GM18511 (cell line): ENCODE data around the gene OR4S1.
"Not testable (repeated sequence)": the region's sequence is repeated elsewhere in the genome, so short reads cannot be mapped to it uniquely, and the experiment has no call there.

Source experiments
- ATAC-seq: cut with Tn5 transposase; IDR thresholded peaks from one replicate; pipeline ENCODE4 v1.9.1; 2021; ENCODE audit warnings: mild to moderate bottlenecking, moderate library complexity; ENCODE audit not compliant: unreplicated experiment

Gene OR4S1

GRCh38 chr11:48305923-48306322 is at the start of gene OR4S1:
TSS of gene OR4S1 (plus strand) at chr11:48306223. CDS start at chr11:48306223, 0 bp downstream.
- no peak for ATAC-seq

GRCh38 chr11:48261600-48261999 is 44.4 kb upstream of the OR4S1 start:
- no peak for ATAC-seq

- ATAC-seq, result no peak
These were observed 42.6 kb upstream of the OR4S1 start, which contains the start of gene OR4X1 for GRCh38 chr11:48263423-48263911. TSS of gene OR4X1 (plus strand) at chr11:48263861. CDS start at chr11:48263861, 0 bp downstream.

GRCh38 chr11:48270621-48271020 is 35.4 kb upstream of the OR4S1 start:
- no peak for ATAC-seq

- no peak for ATAC-seq
These were observed 33.4 kb upstream of the OR4S1 start for GRCh38 chr11:48272606-48273005.

GRCh38 chr11:48307760-48308386 is 1.9 kb downstream of the OR4S1 start:
- peak; percentile 96 for ATAC-seq

GRCh38 chr11:48313590-48313989 is 7.6 kb downstream of the OR4S1 start:
- ATAC-seq, result not testable (repeated sequence)

GRCh38 chr11:48319813-48320212 is 13.8 kb downstream of the OR4S1 start:
- not testable (repeated sequence) for ATAC-seq

- not testable (repeated sequence) for ATAC-seq
These were observed 18.6 kb downstream of the OR4S1 start, which contains the start of gene OR4C3 for GRCh38 chr11:48324620-48325019. TSS of gene OR4C3 (plus strand) at chr11:48324920. CDS start at chr11:48325022, 102 bp downstream.

GRCh38 chr11:48341466-48341865 is 35.4 kb downstream of the OR4S1 start:
- ATAC-seq, result no peak

- not testable (repeated sequence) for ATAC-seq
These were observed 36.5 kb downstream of the OR4S1 start for GRCh38 chr11:48342505-48342904.

GRCh38 chr11:48346286-48346685 is 40.3 kb downstream of the OR4S1 start:
- not testable (repeated sequence) for ATAC-seq

GRCh38 chr11:48354013-48354412 is 48.0 kb downstream of the OR4S1 start:
- no peak for ATAC-seq

GRCh38 chr11:48354677-48355076 is 48.7 kb downstream of the OR4S1 start:
- no peak for ATAC-seq
